Measurements from ENCODE around the gene FOXI1.
"Not testable (repeated sequence)": the region's sequence is repeated elsewhere in the genome, so short reads cannot be mapped to it uniquely, and the experiment has no call there.

The FOXI1 gene

DNA sequence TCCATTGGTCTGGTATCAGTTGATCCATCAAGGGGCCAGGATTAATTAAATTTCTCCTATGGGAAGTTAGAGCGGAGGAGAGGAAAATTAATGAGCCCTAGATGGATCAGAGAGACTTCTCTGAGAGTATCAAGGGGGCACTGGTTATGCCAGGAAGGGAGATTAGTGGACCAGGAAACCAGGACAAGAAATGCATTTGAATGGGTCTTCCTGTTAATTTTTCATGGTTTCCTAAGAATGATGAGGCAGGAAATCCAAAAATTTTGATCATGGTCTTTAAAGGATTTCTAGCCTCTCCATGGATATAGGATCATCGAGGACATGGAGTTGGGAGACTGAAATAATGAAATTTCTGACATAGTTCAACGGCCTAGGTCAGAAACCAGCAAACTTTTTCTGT lies 30.8 kb downstream of the FOXI1 start:
- no peaks in the 10 kb centered on the region for H3K36me3 ChIP-seq
- H3K9me3 ChIP-seq = no peaks in the 10 kb centered on the region
- DNase-seq = no peak
- no peaks in the 10 kb centered on the region for H3K27me3 ChIP-seq
- H3K4me1 ChIP-seq = no peaks in the 10 kb centered on the region
- no peak for TF ChIP-seq CTCF (IDR thresholded peaks at IDR 0.05; ENCODE audit: low read depth, low read length)
- no peak overlapping the region for H3K4me3 ChIP-seq (ENCODE audit: low read depth, low read length)

- DNase-seq = no peak
- no peak overlapping the region for H3K4me3 ChIP-seq (ENCODE audit: low read depth, low read length)
- no peak for TF ChIP-seq CTCF (IDR thresholded peaks at IDR 0.05; ENCODE audit: low read depth, low read length)
Measured at GRCh38 chr5:170137694-170138214, 32.1 kb downstream of the FOXI1 start.

DNA sequence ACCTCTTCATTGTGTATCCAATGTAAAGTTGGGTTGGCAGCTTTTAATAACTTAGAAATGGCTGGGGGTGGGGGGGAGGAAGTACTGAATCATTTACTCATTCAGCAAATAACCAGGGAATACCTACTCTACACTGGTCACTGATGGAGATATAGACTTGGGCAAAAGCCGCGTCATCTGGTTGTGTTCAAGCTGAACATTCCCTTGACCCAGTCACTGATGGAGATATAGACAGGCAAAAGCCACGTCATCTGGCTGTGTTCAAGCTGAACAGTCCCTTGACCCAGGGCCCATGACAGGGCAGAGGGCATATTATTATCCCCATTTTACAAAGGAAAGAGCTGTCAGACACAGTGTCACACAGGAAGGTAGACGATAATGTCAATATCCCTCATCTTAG lies 32.6 kb downstream of the FOXI1 start:
- no peak for TF ChIP-seq CTCF (IDR thresholded peaks at IDR 0.05; ENCODE audit: low read depth, low read length)

More at GRCh38 chr5:170137694-170138214, 32.1 kb downstream of the FOXI1 start:
- no peaks in the 10 kb centered on the region for H3K36me3 ChIP-seq
- H3K4me1 ChIP-seq = no peaks in the 10 kb centered on the region
- H3K27me3 ChIP-seq = no peaks in the 10 kb centered on the region
- H3K9me3 ChIP-seq = no peaks in the 10 kb centered on the region

DNA sequence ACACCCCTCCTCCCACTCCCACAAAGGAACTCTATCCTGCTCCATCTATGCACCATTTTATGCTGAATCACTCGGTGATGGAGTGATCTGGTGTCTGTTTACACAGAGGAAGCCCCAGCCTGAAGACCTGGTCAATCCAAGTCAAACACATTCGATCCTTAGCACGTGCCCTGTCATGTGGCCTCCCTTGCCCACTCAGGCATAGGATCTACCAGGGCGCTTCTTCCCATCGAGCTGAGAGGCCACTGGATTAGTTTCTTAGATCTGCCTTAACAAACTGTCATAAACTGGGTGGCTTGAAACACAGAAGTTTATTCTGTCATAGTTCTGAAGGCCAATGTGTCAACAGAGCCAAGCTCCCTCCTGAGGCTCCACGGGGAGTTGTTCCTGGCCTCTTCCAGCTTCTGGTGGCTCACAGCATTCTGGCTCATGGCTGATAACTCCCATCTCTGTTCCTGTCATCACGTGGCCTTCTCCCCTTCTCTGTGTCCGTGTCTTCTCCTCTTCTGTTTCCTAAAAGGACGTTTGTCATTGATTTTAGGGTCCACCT lies 34.2 kb downstream of the FOXI1 start:
- H3K4me1 ChIP-seq = no peaks in the 10 kb centered on the region
- TF ChIP-seq CTCF (IDR thresholded peaks at IDR 0.05; ENCODE audit: low read depth, low read length) = no peak
- H3K27me3 ChIP-seq = no peaks in the 10 kb centered on the region
- no peaks in the 10 kb centered on the region for H3K36me3 ChIP-seq
- H3K9me3 ChIP-seq = no peaks in the 10 kb centered on the region
- DNase-seq = no peak
- no peak overlapping the region for H3K4me3 ChIP-seq (ENCODE audit: low read depth, low read length)

More for the DNA sequence above, 32.6 kb downstream of the FOXI1 start:
- DNase-seq = no peak
- H3K27me3 ChIP-seq = no peaks in the 10 kb centered on the region
- H3K4me3 ChIP-seq (ENCODE audit: low read depth, low read length) = no peak overlapping the region
- no peaks in the 10 kb centered on the region for H3K9me3 ChIP-seq
- no peaks in the 10 kb centered on the region for H3K4me1 ChIP-seq
- no peaks in the 10 kb centered on the region for H3K36me3 ChIP-seq

DNA sequence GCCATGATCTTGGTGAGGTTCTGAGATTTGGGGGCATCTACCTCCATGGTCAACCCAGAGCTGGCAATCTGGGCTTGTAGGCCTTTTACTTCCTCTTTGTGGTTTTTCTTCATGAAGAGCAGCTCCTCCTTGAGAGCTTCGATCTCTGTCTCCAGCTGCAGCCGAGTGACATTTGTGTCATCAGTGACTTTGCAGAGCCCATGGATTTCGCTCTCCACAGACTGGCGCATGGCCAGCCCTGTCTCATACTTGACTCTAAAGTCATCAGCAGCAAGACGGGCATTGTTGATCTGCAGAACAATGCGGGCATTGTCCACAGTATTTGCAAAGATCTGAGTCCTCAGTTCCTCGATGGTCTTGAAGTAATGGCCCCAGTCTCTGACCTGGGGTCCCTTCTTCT lies 35.5 kb downstream of the FOXI1 start:
- H3K4me3 ChIP-seq (ENCODE audit: low read depth, low read length); DNase-seq; H3K4me1 ChIP-seq; H3K36me3 ChIP-seq; H3K27me3 ChIP-seq; H3K9me3 ChIP-seq: not testable (repeated sequence)

- Histone ChIP-seq H3K27me3 (no peaks in the 10 kb centered on the region), H3K36me3 (no peaks in the 10 kb centered on the region), H3K4me3 (ENCODE audit: low read depth, low read length) (no peak overlapping the region), H3K4me1 (no peaks in the 10 kb centered on the region), H3K9me3 (no peaks in the 10 kb centered on the region)
- no peak for DNase-seq
- TF ChIP-seq CTCF (IDR thresholded peaks at IDR 0.05; ENCODE audit: low read depth, low read length) = no peak
Measured at GRCh38 chr5:170141636-170142035, 35.9 kb downstream of the FOXI1 start.
